Measurements from ENCODE around the gene SCO2. TPM values are rescaled to one million over a fixed set of nuclear protein-coding genes. Genes with fewer than 3 reads are reported as not detected.

Gene SCO2
- total and polyA plus RNA-seq, 2 experiments from 2014 or later = 2.0 to 11.2 TPM

DNA sequence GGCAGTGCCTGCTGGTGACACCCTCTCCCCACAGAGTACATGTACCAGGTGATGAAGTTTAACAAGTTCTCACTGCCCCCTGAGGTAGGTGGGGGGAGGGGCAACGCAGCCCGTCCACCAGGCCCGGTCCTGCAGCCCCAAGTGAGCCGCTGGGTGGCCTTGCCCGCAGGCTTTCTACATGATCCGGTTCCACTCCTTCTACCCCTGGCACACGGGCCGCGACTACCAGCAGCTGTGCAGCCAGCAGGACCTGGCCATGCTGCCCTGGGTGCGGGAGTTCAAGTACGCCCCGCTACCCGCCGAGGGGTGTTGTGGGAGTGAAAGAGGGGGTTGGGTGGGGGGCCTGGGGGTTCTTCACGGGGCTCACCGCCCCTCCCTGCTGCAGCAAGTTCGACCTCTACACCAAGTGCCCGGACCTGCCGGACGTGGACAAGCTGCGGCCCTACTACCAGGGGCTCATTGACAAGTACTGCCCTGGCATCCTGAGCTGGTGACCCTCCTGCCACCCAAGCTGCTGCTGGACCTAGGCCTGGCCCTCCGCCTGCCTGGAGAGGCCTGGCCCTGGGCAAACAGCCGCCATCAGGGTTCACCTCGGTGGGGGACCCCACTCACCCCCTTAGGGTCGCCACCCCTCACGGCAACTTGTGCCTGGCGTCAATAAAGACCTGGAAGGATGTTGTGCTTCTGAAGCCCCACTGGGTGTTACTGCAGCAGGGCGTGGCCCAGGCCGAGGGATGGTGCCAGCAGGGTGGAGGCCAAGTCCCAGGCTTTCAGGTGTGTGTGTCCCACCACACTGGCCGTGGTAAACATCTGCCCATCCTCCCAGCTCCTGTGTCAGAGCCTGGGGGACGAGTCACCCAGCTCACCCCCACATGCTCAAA is 35.8 kb downstream of the SCO2 start:
- Histone ChIP-seq H3K4me1 (ENCODE audit: insufficient read depth) (no peaks in the 10 kb centered on the region), H3K27me3 (no peaks in the 10 kb centered on the region), H3K4me2 (no peak overlapping the region), H3K27ac (no peak overlapping the region), H3K9me2 (replicated peaks; ENCODE audit: insufficient read depth) (no peaks in the 10 kb centered on the region), H3K36me3 (replicated peaks; ENCODE audit: insufficient read depth, low read depth) (no peaks in the 10 kb centered on the region), H4K20me1 (ENCODE audit: insufficient read depth, poor library complexity, severe bottlenecking) (no peaks in the 10 kb centered on the region), H3K4me3 (no peak overlapping the region), H3K79me2 (no peaks in the 10 kb centered on the region), H3K9me3 (ENCODE audit: low read depth) (no peaks in the 10 kb centered on the region), H2AFZ (no peak overlapping the region)
- TF ChIP-seq EZH2 (IDR thresholded peaks at IDR 0.05; ENCODE audit: borderline replicate concordance) = no peak
- TF ChIP-seq EZH2phosphoT487 (IDR thresholded peaks at IDR 0.05; ENCODE audit: low read depth, severe bottlenecking, unreplicated experiment) = no peak
- TF ChIP-seq, protein P1, sequence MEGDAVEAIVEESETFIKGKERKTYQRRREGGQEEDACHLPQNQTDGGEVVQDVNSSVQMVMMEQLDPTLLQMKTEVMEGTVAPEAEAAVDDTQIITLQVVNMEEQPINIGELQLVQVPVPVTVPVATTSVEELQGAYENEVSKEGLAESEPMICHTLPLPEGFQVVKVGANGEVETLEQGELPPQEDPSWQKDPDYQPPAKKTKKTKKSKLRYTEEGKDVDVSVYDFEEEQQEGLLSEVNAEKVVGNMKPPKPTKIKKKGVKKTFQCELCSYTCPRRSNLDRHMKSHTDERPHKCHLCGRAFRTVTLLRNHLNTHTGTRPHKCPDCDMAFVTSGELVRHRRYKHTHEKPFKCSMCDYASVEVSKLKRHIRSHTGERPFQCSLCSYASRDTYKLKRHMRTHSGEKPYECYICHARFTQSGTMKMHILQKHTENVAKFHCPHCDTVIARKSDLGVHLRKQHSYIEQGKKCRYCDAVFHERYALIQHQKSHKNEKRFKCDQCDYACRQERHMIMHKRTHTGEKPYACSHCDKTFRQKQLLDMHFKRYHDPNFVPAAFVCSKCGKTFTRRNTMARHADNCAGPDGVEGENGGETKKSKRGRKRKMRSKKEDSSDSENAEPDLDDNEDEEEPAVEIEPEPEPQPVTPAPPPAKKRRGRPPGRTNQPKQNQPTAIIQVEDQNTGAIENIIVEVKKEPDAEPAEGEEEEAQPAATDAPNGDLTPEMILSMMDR (IDR thresholded peaks at IDR 0.05; ENCODE audit: poor library complexity) = no peak
- DNase-seq (ENCODE audit: low spot score) = no peak
- WGBS (ENCODE audit: low lambda C conversion rate, missing lambda C conversion rate) = 91% methylated on average over 18 of the region's 31 CpGs

DNA sequence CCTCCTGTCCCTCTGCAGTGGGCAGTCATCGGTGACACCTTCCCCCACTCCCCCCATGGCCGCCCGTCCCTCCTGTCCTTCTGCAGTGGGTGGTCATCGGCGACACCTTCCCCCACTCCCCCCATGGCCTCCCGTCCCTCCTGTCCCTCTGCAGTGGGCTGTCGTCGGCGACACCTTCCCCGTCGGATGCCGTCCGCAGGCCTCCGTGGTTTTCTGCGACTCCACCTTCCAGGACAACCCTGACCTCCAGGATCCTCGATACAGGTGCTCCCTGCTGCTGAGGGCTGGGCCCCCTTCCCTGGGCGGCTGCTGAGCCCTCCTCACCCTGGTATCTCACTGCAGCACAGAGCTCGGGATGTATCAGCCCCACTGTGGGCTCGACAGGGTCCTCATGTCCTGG is 36.5 kb downstream of the SCO2 start:
- TF ChIP-seq, protein P1 (IDR thresholded peaks at IDR 0.05; ENCODE audit: poor library complexity) = no peak
- TF ChIP-seq EZH2phosphoT487 (IDR thresholded peaks at IDR 0.05; ENCODE audit: low read depth, severe bottlenecking, unreplicated experiment) = no peak
- no peak for TF ChIP-seq EZH2 (IDR thresholded peaks at IDR 0.05; ENCODE audit: borderline replicate concordance)
- Histone ChIP-seq H3K27ac (no peak overlapping the region), H3K36me3 (replicated peaks; ENCODE audit: insufficient read depth, low read depth) (no peaks in the 10 kb centered on the region), H3K9me2 (replicated peaks; ENCODE audit: insufficient read depth) (no peaks in the 10 kb centered on the region), H3K9me3 (ENCODE audit: low read depth) (no peaks in the 10 kb centered on the region), H3K27me3 (no peaks in the 10 kb centered on the region), H3K4me1 (ENCODE audit: insufficient read depth) (peaks cover 5% of the 10 kb centered on the region), H3K4me2 (no peak overlapping the region), H4K20me1 (ENCODE audit: insufficient read depth, poor library complexity, severe bottlenecking) (no peaks in the 10 kb centered on the region), H2AFZ (no peak overlapping the region), H3K4me3 (no peak overlapping the region), H3K79me2 (no peaks in the 10 kb centered on the region)
- WGBS (ENCODE audit: low lambda C conversion rate, missing lambda C conversion rate) = 80% methylated on average over 4 of the region's 19 CpGs
- DNase-seq (ENCODE audit: low spot score) = no peak

DNA sequence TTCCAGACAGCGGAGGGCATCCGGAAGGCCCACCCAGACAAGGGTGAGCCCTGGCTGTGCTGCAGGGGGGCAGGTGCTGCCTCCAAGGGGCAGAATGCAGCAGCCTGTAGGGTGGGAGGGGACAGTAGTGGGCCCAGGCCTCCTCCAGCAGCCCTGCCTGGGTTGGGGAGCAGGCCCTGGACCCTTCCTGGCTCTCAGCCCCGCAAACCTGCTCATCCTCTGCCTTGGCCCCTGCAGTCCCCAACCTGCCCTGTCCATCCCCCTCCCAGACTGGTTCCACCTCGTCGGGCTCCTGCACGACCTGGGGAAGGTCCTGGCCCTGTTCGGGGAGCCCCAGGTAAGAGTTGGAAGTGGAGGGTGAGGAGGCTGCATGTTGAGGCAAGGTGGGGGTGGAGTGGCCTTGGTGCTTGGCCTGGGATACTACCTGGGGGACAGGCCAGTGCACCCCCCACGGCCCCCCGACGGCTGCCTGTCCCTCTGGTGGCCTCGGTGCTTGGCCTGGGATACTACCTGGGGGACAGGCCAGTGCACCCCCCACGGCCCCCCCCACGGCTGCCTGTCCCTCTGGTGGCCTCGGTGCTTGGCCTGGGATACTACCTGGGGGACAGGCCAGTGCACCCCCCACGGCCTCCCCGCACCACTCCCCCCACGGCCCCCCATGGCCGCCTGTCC is 37.3 kb downstream of the SCO2 start:
- no peak for DNase-seq (ENCODE audit: low spot score)
- no peak for TF ChIP-seq EZH2 (IDR thresholded peaks at IDR 0.05; ENCODE audit: borderline replicate concordance)
- TF ChIP-seq EZH2phosphoT487 (IDR thresholded peaks at IDR 0.05; ENCODE audit: low read depth, severe bottlenecking, unreplicated experiment) = no peak
- TF ChIP-seq, protein P1 (IDR thresholded peaks at IDR 0.05; ENCODE audit: poor library complexity) = no peak
- Histone ChIP-seq H3K4me2 (no peak overlapping the region), H3K79me2 (no peaks in the 10 kb centered on the region), H3K9me2 (replicated peaks; ENCODE audit: insufficient read depth) (no peaks in the 10 kb centered on the region), H3K9me3 (ENCODE audit: low read depth) (no peaks in the 10 kb centered on the region), H2AFZ (no peak overlapping the region), H4K20me1 (ENCODE audit: insufficient read depth, poor library complexity, severe bottlenecking) (no peaks in the 10 kb centered on the region), H3K27me3 (no peaks in the 10 kb centered on the region), H3K4me3 (no peak overlapping the region), H3K27ac (no peak overlapping the region), H3K4me1 (ENCODE audit: insufficient read depth) (peaks cover 8% of the 10 kb centered on the region), H3K36me3 (replicated peaks; ENCODE audit: insufficient read depth, low read depth) (no peaks in the 10 kb centered on the region)
- 91% methylated on average over 6 of the region's 18 CpGs for WGBS (ENCODE audit: low lambda C conversion rate, missing lambda C conversion rate)
